Stimulated activated CD8-positive, alpha-beta memory T cell treated with anti-CD3 and anti-CD28 coated beads, Interleukin-4, amount 100 ng/mL, for 24 hours (primary cell): ENCODE data around the gene SQSTM1.

Experiments
- DNase-seq: peaks from one replicate; pipeline ENCODE4 v3.0.0-alpha.2; 2020; ENCODE audit warnings: low read depth

Gene SQSTM1

DNA sequence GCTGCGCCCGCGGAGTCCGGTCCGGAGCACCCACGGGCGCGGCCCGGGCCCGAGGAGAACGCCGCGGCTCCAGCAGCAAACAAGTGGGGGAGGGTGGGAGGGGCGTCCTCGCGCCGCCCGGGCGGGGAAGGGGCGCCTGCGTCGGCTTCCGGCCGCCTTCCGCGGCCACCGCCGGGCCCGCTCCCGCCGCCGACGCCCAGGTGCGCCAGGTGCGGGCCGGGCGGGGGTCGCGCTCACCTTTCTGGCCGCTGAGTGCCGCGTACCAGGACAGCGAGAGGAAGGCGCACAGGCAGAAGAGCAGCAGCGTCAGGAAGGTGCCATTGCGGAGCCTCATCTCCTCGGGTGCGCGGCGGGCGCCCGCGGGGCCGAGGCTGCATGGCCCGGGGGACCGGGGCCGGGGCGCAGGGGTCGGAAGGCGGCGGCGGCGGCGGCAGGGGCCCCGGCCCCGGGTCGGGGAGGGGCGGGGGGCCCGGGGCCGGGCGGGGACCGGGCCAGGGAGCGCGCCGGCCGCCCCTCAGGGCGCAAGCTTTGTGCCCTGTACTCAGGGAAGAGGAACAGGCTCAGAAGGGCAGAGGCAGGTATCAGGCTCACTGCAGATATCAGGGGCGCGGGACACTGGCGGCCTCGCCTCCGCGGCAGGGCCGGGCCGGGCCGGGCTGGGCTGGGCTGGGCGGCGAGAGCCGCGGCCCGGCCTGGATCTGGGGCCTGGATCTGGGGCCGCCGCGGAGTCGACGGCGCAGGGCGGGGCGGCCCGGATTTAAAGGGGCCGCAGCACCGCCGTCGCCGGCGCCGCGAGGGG is 14.3 kb upstream of the SQSTM1 start, which contains the start of gene MGAT4B:
Gene MGAT4B (minus strand): TSS at position 617 of the 799 bp plus-strand sequence. CDS start 283 bp downstream, at position 334.
- DNase-seq, result peak; percentile 48

DNA sequence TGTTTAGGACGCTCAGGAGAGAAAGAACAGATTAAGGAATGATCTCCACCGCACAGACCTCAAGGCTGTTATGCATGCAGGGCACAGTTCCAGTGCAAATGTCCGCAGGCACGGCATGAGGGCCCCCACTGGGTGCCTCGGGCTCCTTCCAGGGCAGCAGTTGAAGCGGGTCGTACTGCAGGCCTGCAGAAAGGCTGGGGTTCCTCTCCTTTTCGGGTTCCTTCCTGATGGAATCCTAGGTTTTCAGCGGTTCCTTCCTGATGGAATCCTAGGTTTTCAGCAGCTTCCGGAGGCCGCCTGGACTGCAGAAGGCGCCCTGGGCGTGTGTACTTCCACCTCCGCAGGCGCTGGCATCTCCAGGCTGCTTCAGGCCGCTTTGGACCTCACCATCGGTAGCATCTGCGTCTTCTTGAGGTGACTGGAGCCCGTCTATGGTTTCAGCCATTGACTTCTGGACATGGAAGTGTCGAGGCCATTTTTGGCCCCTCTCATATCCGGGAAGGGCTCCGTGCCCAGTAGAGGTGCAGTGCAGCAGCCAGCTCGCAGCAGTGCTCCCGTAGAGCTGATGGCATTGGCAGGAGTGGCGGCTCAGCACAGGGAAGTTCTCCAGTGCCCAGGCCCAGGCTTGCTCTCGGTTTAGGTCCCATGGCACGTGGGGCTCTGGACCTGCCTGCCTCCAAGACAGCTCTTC is 8.4 kb upstream of the SQSTM1 start:
- no peak for DNase-seq

DNA sequence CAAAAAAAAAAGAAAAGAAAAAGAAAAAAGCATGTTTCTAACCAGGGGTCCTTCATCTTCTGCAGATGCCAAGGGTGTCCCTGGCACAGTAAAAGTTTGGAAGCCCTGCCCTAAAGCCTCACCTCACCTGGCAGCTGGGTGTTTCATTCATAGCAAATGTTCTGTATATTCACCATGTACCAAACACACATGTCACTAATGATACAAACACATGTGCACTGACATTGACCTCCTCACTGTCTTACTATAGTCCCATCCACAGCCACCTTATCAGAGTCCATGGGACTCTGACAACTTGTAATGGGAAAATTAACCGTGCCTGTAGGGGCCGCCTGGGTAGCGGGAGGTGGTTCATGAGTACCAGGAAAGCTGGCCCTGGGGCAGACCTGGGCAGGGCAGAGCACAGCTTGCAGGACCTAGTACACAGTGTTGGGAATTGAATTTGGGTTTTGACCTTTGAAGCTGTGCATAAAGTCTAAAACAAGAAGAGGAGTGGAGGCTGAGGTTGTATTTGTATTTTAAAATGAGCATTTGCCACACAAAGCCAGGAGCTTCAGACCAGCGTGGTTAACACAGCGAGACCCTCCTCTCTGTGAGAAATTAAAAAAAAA is 7.6 kb upstream of the SQSTM1 start:
- DNase-seq, result no peak

DNA sequence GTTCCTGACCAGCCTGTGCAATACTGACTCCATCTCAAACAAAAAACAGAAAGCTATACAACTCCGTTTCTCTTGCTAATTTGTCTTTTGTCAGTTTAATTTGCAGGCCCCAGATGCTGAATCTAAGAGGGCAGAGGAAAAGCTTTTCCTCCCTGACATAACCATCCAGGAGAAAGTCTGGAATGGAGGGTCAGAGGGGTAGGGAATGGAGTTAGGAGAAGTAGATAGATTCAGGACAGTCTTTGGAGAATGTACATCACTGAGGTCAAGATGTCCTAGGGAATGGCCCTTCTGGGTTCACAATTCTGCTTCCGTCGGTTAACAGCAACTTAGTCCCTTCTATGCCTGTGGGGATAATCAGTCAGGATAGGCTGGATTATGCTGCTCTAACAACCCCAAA is 6.6 kb upstream of the SQSTM1 start:
- DNase-seq, result no peak

DNA sequence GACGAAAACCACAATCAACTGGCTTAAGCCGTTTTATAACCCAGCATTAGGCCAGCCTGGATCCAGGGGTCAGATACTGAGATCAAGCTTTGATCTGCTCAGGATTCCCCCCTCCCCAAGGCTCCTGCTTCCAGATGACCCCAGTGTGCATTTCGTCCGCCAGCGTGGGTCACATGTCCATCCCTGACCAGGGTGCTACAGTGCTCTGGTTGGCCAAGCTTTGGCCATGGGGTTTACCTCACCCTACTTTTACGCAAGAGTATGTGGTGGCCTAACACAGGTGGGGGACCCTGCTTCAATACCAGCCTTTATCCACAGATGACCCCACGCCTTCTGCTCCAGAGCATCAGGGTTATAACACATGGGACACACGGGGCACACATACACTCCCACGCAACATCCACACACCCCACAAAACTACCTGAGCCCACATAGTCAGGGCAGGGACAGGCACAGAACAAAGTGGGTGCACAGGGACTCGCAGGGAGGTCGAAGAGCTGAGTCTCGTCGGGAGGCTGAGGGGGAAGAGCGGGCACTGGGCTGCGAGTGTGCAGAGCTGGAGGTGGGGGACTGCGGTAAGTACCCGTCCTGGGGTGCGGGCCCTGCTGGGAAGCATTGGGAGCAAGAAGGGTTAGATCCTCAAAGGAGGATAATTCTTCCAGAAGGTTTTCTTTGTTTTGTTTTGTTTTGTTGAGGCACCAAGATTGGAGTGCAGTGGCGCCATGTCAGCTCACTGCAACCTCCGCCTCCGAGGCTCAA is 5.0 kb upstream of the SQSTM1 start:
- no peak for DNase-seq

DNA sequence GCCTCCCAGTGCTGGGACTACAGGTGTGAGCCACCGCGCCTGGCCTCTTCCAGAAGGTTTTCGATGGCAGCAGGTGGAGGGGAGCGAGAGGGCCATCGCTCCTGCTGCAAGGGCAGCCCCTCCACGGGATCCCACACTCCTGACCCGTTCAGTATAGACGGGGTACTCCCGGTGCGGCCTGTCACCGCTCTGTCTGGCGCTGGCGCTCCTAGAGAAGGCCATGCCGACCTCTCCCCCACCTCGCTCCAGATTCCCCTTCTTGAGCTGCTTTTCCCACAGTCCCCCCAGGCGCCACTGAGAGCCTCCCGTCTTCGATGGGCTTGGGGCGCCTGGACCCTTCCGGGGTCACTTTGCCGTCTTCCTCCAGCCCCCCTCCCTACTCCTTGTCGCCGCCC is 4.3 kb upstream of the SQSTM1 start:
- no peak for DNase-seq

DNA sequence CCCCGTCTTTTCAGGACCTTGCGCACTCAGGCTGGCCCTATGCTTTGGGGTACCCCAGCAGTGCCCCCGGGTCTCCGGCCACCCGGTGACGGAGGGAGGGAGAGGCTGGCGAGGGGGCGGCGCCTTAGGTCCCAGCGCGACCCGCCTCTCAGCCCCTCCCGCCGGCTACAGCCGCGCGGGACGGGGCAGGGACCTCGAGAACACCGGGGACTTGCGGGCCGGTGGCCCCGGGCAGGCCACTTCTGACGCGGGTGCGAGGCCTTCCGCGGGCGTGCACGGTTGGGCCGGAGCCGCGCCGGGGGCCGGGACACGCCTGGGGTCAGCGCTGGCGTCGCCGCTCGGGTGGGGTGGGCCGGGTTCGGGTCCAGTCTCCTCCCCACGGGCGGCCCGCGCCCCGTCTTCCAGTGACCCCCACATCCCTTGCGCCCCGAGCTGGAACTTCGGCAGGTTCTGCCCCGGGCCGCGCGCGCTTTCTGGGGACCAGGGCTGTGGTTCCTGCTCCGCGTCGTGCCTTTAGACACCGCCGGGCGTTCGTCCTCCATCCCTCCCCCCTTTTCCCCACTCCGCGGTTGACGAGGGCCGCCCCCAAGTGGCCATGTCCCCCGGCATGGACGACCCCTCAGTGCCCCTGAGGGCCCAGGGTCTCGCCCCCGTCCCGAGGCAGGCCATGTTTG is 3.8 kb upstream of the SQSTM1 start:
- no peak for DNase-seq

DNA sequence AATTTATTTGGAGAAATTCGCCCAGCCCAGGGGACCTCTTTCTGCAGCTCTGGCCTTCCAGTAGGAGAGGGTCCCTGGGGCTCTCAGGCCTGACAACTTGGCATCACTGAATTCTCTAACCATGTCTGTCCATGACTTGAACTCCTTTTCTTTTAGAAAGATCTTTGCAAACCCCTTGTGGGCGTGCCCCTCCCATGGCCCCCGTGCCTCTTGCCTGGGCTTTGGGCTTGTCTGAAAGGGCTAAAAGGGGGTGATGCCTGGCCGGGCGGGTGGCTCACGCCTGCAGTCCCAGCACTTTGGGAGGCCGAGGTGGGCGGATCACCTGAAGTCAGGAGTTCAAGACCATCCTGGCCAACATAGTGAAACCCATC is 3.2 kb upstream of the SQSTM1 start:
- DNase-seq, result no peak

DNA sequence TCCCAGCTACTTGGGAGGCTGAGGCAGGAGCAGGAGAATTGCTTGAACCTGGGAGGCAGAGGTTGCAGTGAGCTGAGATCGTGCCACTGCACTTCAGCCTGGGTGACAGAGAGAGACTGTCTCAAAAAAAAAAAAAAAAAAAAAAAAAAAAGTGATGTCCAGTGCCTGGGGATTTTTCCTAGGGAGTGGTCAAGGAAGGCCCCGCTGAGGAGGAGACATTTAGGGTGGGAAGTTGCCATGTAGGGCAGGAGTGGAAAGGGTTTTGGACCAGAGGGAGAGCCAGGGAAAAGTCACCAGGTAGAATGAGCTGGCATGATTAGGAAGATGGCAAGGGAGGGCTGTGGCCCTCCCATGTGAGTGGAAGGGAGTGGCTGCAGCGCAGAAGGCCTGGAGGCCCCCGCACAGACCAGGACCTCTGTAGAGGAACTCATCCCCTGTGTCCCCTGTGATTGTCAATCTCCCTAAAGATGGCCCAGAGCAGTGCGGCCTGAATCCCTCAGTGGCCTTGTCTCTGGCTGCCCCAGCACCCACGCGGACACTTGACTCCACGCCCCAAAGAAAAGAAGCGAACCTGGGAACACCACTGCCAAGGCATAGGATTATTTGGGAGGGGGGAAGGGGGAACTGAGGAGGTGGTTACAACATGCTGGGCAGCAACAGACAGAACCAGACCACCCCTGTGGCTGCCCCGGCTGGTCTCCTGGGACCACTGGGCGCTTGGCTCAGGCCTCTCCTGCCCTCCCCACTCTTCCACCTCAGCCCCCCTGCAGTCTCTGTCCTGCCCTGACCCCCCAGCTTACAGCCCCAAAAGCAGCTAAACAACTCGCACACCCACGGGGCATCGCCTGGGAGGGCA is 2.6 kb upstream of the SQSTM1 start:
- DNase-seq, result no peak

DNA sequence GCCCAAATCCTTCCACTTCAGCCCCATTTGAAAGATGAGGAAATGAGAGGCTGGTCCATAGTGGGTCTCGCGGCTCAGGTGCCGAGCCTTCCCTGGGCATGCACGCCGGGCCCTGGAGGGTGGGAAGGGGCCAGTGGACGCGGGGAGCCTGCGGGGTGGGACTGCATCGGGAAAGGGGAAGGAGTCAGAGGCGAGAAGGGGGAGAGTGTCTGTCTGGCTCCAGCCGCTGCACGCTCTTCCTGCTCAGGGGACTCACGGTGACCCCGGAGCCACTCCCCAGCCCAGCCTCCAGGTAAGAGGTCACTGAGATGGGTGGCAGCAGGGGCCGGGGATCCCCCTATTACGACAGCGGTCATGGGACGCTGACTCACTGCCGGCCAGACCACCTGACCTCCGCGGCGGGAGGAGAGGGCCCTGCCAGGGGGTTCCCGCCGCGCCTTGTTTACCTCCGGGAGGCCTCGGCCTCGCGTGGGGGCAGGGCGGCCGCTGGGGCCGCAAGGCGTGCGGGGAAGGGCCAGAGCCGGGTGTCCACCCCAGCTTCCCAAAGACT is 1.9 kb upstream of the SQSTM1 start:
- DNase-seq, result peak; percentile 83

DNA sequence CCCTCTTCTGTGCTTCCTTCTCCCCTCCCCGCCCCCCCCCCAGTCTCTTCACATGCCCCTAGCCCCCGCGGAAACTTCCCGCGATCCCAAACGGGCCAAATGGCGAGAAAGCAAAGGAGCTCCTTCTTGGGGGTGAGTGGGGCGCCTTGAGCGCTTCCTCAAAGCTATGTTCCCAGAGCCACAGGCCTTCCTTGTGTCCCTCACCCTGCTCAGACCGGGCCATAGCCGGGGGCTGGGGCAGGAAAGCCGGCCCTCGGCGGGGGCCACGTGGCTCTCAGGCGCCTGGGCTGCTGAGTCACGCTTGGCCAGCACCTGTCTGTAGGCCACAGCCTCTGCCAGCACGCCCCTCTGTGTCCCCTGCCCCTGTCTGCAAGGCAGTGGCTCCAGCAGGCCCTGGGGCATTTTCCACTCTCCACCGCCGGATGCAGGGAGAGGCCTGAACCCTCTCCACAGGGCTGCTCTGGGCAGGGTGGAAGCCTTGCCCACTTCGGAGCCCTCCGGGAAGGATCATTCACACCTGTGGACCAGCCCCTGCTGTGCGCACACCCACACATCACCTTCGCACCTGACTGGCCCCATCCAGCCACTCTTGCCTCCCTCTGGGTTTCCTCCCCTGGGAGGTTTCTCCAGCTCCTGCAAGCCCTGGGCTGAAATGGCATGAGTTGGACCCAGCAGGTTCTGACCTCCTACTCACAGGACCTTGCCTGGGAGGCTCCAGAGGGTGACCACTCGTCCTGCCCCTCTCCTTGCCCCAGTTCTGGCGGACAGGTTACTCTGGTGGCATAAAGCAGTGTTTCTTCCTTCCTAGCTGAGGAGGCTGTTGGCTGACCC is 1.2 kb upstream of the SQSTM1 start:
- DNase-seq, result no peak

DNA sequence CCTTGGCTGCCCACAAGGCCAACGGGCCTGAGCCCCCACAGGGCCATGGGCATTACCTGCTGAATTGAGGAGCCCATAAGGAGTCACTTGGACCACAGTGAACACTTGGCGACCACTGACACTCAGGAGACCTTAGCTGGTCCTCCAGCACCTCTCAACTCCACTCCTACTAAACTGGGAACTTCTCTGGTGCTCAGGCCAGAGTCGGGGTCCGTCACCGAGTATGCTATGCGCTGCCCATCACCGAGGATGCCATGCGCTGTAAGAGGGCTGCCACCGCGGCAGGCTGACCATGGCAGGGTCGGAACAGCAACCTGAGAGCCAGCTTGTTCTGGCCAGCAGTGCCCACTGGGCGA is 600 bp upstream of the SQSTM1 start:
- no peak for DNase-seq

DNA sequence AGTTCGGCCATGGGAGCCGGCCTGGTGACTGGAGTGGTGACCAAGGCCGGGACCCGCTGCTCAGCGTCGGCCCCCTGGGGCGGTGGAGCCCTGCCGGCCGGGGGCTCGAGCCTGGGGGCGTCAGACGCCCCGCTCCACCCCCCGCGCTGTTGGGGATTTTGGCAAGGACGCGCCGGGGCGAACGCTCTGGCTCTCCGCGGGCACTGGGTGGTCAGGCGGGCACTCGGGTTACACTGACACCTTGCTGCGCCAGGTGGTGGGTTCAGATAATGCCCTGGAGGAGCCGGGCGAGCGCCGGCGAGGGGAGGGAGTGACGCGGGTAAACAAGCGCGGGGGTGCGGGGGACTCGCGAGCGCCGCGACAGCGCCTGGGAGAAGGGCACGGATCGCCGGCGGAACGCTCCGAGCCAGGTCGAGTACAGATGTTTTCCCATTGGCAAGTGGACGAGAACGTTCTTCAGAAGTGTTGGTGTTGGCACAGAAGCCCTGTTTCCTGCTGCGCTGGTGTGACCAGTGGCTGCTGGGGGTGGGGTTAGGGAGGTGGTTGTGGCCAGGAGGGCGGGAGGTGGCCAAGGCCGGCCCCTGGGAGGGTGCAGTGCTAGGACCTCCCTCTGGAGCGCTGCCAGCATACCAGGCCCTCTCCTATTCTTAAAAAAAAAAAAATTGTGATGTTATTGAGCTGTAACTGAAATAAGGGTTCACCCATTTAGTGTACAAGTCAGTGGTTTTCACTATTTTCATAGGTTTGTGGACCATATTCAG is 773 bp downstream of the SQSTM1 start:
- peak; percentile 72 for DNase-seq

DNA sequence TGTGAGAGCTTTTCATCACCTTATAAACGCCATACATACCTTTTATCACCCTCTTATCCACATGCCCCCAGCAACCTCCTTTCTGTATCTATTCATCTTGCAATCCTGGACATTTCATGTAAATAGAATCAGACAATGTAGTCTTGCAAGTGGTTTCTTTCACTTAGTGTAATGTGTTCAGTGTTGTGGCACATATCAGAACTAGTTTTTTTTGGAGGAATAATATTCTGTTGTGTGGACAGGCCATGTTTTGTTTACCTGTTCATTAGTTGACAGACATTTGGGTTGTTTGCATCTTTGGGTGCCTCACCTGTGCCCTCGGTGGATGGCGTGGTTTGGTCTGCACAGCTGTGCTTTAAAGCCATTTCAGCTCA is 1.3 kb downstream of the SQSTM1 start:
- DNase-seq, result no peak

DNA sequence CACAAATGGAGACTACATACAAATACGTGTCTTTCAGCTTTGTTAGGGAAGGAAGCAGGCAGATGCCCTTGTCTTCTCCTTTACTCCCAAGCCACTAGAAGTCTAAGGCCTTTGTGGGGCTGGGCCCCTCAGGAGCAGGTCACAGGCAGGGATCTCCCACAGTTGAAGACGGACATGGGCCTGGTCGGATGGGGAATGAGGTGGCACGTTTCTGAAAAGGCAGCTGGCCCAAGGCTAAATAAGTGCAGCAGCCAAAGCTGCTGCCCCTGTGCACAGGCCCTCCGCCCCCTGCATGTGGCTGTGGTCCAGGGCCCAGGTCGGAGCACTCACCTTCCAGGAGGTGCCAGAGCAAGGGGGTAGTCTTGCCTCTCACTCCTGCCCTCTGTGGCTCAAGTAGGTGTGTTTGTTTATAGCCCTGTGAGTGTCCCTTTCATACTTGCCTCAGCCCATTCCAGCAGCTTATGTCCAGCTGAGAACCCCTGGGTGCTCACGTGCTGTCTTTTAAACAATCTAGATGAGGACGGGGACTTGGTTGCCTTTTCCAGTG is 1.8 kb downstream of the SQSTM1 start:
- DNase-seq, result no peak

DNA sequence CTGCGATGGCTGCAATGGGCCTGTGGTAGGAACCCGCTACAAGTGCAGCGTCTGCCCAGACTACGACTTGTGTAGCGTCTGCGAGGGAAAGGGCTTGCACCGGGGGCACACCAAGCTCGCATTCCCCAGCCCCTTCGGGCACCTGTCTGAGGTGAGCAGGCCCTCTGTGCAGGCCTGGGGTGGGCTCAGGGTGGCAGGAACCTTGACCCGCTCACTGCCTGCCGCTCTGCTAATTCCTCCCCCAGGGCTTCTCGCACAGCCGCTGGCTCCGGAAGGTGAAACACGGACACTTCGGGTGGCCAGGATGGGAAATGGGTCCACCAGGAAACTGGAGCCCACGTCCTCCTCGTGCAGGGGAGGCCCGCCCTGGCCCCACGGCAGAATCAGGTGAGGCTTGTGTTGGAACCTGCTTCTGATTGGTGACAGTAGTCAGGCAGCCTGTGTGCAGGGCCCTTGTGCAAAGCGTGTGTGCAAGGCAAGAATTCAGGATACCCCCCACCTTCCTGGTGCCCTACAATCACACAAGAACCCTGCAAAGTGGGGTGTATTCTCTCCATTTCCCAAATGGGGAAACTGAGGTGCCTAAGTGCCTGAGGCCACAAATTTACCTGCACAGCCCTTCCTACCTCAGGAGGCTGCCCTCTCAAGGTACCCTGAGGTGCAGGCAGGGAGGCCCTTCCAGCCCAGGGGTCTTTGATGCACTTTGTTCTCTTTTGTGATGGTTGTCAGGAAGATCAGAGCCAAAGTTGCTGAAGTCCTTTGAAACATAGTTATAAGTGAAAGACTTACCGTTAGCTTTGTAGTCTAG is 3.4 kb downstream of the SQSTM1 start:
- DNase-seq, result no peak

DNA sequence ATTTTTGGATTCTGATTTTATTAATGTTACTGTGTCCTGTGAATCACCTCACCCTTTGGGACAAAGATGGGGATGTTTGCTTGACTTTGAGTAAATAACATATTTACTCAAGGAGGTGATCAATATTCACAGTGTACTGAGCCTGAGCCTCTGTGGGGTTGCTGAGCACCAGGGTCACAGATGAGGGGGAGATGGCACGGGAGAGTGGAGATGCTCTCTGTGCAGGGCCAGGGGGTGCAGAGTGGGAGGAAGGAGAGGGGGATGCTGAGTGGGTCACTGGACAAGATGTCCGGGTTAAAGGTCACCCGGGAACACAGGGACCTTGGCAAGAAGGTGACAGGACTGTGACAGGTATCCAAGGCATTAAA is 4.0 kb downstream of the SQSTM1 start:
- no peak for DNase-seq

DNA sequence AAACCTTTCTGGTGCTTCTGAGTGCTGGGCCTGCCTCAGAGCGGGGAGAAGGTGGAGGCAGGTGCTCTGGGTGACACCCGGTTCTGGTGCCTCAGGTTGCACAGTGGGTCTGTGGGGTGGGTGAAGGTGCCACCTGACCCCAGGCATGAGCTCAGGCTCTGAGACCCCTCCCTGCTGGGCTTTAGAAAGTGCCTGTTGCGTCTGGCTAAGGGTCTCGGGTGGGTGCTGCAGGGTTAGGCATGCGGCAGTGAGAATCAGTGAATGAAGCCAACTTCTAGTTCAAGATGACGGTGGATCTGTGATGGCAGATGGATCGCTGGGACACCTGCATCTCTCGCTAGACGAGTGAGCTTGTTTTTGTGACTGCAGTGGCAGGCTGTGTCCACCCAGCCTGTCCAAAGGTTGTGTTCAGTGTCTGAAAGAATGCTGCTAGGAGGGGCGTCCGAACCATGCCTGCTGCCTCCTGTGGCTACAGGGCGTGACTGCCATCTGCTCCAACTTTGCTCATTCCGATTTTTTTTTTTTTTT is 5.0 kb downstream of the SQSTM1 start:
- DNase-seq, result no peak
